Measurements from ENCODE around the gene ERBB3.

GRCh38 chr12:56122637-56123036 lies 42.7 kb downstream of the ERBB3 start:
- TF ChIP-seq CTCF (IDR thresholded peaks at IDR 0.05; ENCODE audit: poor library complexity) (no peak), EZH2 (IDR thresholded peaks at IDR 0.05; ENCODE audit: borderline replicate concordance) (no peak)
